ENCODE results near the gene DNASE1L2.

The DNASE1L2 gene

GRCh38 chr16:2190002-2190658, 46.1 kb upstream of the DNASE1L2 start:
- Histone ChIP-seq H3K9me3 (ENCODE audit: severe bottlenecking) (no peaks in the 10 kb centered on the region), H3K4me1 (ENCODE audit: insufficient read depth, poor library complexity, severe bottlenecking) (no peaks in the 10 kb centered on the region), H3K27ac (ENCODE audit: poor library complexity, severe bottlenecking) (no peak overlapping the region), H3K4me3 (ENCODE audit: severe bottlenecking) (no peak overlapping the region), H3K36me3 (ENCODE audit: low read depth) (no peaks in the 10 kb centered on the region), H3K27me3 (ENCODE audit: insufficient read depth, poor library complexity, severe bottlenecking) (peaks cover 2% of the 10 kb centered on the region)
- ATAC-seq (ENCODE audit: low read depth): no peak
- TF ChIP-seq, protein P1, sequence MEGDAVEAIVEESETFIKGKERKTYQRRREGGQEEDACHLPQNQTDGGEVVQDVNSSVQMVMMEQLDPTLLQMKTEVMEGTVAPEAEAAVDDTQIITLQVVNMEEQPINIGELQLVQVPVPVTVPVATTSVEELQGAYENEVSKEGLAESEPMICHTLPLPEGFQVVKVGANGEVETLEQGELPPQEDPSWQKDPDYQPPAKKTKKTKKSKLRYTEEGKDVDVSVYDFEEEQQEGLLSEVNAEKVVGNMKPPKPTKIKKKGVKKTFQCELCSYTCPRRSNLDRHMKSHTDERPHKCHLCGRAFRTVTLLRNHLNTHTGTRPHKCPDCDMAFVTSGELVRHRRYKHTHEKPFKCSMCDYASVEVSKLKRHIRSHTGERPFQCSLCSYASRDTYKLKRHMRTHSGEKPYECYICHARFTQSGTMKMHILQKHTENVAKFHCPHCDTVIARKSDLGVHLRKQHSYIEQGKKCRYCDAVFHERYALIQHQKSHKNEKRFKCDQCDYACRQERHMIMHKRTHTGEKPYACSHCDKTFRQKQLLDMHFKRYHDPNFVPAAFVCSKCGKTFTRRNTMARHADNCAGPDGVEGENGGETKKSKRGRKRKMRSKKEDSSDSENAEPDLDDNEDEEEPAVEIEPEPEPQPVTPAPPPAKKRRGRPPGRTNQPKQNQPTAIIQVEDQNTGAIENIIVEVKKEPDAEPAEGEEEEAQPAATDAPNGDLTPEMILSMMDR (IDR thresholded peaks at IDR 0.05; ENCODE audit: poor library complexity, severe bottlenecking): no peak
- DNase-seq (ENCODE audit: low spot score): no peak

DNA sequence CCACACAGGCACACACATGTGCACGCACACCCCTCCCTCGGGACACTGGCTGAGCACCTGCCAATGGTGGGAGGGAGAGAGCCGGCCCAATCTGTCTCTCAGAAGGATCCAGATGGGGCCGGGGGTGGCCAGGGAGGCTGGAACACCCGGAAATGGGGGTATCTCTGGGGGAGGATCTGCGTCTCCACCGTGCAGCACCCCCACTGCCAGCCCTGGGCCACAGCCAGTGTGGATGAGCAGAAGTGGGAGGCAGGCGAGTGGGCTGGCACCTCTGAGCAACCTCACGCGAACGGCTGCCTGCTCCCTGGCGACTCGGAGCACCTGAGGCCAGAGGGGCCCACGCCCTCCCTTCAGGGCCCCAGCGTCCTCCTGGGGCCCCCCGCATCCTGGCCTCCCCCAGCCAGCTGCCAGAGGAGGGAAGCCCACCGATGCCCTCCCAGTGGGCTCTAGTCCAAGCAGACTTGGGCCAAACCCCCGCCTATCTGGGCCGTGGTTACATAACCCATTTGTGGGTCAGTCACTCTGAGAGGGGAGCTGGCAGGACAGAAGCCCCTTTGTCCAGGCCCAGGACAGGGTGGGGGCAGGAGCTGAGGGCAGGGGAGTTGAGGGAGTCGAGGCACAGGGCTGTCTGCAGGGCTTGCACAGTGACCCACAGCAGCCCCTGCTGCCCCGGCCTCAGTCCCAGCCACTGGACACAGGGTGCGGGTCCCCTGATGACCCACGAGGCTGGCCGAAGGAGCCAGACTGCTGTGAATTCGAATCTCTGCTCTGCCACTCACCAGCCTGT, 45.4 kb upstream of the DNASE1L2 start:
- H3K36me3 ChIP-seq (ENCODE audit: low read depth): no peaks in the 10 kb centered on the region
- TF ChIP-seq, protein P1 (IDR thresholded peaks at IDR 0.05; ENCODE audit: poor library complexity, severe bottlenecking): no peak
- H3K4me3 ChIP-seq (ENCODE audit: severe bottlenecking): no peak overlapping the region
- ATAC-seq (ENCODE audit: low read depth) (no peak), DNase-seq (ENCODE audit: low spot score) (no peak)
- H3K27ac ChIP-seq (ENCODE audit: poor library complexity, severe bottlenecking): no peak overlapping the region
- no peaks in the 10 kb centered on the region for H3K9me3 ChIP-seq (ENCODE audit: severe bottlenecking)
- peaks cover 9% of the 10 kb centered on the region for H3K27me3 ChIP-seq (ENCODE audit: insufficient read depth, poor library complexity, severe bottlenecking)
- no peaks in the 10 kb centered on the region for H3K4me1 ChIP-seq (ENCODE audit: insufficient read depth, poor library complexity, severe bottlenecking)

- Histone ChIP-seq H3K4me3 (ENCODE audit: severe bottlenecking) (no peak overlapping the region), H3K27me3 (ENCODE audit: insufficient read depth, poor library complexity, severe bottlenecking) (peaks cover 9% of the 10 kb centered on the region), H3K36me3 (ENCODE audit: low read depth) (no peaks in the 10 kb centered on the region), H3K4me1 (ENCODE audit: insufficient read depth, poor library complexity, severe bottlenecking) (no peaks in the 10 kb centered on the region), H3K27ac (ENCODE audit: poor library complexity, severe bottlenecking) (no peak overlapping the region), H3K9me3 (ENCODE audit: severe bottlenecking) (no peaks in the 10 kb centered on the region)
- DNase-seq (ENCODE audit: low spot score) (no peak), ATAC-seq (ENCODE audit: low read depth) (no peak)
- TF ChIP-seq, protein P1 (IDR thresholded peaks at IDR 0.05; ENCODE audit: poor library complexity, severe bottlenecking): no peak
These were observed 44.9 kb upstream of the DNASE1L2 start for GRCh38 chr16:2191446-2191706.

DNA sequence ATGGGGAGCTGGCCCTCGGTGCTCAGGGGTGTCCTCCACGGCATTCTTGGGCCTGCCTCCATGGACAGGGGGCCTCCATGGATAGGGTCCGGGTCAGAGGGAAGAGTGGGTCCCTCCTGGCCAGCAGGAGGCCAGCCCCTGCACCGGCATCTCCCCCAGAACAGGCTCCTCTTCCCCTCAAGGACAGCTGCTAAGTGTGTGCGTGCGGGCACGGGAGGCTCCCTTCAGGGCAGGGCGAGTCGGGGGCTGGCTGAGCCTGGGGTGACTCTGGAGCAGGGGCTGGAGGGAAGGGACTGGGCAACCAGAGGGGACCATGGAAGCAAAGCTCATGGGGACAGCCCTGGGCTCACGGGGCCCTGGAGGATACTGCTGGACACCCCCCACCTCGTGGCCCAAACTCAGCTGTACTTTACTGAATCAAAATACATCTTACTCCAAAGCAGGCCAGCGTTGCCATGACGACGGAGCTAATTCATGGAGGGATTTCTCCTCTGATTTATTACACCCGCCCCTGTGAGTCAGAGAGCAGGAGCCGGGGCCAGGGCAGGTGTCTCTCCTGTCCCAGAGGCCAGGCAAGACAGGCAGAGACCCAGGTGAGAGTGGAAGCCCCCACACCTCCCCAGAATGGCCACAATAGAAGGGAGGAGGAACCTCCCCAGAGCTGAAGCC, 41.9 kb upstream of the DNASE1L2 start:
- Histone ChIP-seq H3K4me3 (ENCODE audit: severe bottlenecking) (no peak overlapping the region), H3K27ac (ENCODE audit: poor library complexity, severe bottlenecking) (no peak overlapping the region), H3K4me1 (ENCODE audit: insufficient read depth, poor library complexity, severe bottlenecking) (no peaks in the 10 kb centered on the region)

More for the DNA sequence above, 41.9 kb upstream of the DNASE1L2 start:
- Histone ChIP-seq H3K27me3 (ENCODE audit: insufficient read depth, poor library complexity, severe bottlenecking) (peaks cover 9% of the 10 kb centered on the region), H3K36me3 (ENCODE audit: low read depth) (no peaks in the 10 kb centered on the region), H3K9me3 (ENCODE audit: severe bottlenecking) (no peaks in the 10 kb centered on the region)
- DNase-seq (ENCODE audit: low spot score): peak; percentile 91
- peak; percentile 37 for ATAC-seq (ENCODE audit: low read depth)
- TF ChIP-seq, protein P1 (IDR thresholded peaks at IDR 0.05; ENCODE audit: poor library complexity, severe bottlenecking): no peak
